Cortex of kidney (tissue), 1 donor: ENCODE results near the gene TFPI.

Experiments used
- DNase-seq: peaks from one replicate; lab custom pipeline; 2025; lab: John Stamatoyannopoulos, UW

TFPI gene

GRCh38 chr2:187466129-187466792 lies 88.0 kb downstream of the TFPI start:
- no peak for DNase-seq

- no peak for DNase-seq
These were observed 91.4 kb downstream of the TFPI start for GRCh38 chr2:187462839-187463238.

GRCh38 chr2:187461294-187462261 lies 92.7 kb downstream of the TFPI start:
- DNase-seq = no peak

DNA sequence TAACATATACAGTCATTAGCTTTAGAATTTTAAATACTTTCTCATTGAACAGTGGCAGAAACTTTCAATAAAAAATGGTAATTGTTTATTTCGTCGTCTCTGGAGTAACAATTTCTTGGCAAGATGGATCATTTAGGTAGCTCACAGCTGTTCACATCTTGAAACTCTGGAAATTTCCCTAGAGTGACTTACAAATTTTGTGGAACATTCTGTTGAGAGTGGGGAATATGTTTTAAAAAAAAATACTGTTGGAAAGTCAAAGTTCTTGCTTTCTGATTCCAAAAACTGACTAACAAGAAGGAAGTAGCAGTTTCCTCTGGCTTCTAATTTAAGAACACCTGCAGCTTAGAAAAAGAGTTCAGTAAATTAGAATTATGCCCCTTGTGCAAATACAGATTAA lies 95.0 kb downstream of the TFPI start:
- no peak for DNase-seq

GRCh38 chr2:187453078-187453641 lies 101.1 kb downstream of the TFPI start:
- DNase-seq = no peak

- DNase-seq = no peak
These were observed 102.7 kb downstream of the TFPI start for GRCh38 chr2:187451510-187451909.

DNA sequence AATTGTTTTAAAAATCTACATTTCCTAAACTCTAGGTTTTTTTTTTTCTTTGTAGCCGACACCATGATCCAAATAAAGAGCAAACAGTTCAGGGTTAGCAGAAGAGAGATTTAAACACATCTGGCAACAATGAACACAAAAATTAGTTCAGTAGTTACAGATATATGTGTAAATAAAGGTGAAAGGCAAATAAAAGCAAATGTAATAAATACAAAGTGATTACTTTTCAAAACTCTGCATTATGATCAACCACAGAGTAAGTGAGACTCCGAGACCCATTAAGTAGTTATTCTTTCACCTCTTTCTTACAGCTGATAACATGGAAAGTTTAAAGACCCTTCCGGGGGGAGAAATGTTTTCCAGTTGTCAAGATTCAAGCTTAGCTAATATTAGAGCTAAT lies 106.9 kb downstream of the TFPI start:
- DNase-seq = no peak

GRCh38 chr2:187446711-187447110 lies 107.5 kb downstream of the TFPI start:
- DNase-seq = no peak

DNA sequence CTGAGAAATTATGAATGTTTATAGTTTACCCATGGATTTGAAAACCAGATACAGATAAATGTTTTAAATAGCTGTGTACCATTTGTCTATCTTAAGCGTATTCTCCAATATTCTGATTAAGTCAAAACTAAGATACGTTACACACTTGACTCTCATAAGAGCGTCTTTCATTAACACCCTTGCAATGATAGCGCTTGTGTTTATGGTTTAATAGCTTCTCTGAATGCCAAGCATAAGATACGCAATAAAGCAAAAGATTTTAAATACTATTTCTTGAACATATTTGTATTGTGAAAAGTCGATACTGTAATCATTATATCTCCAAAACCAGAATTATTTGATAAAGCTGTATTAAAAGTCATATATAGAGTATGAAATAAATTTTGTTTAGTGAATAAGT lies 109.2 kb downstream of the TFPI start:
- no peak for DNase-seq

DNA sequence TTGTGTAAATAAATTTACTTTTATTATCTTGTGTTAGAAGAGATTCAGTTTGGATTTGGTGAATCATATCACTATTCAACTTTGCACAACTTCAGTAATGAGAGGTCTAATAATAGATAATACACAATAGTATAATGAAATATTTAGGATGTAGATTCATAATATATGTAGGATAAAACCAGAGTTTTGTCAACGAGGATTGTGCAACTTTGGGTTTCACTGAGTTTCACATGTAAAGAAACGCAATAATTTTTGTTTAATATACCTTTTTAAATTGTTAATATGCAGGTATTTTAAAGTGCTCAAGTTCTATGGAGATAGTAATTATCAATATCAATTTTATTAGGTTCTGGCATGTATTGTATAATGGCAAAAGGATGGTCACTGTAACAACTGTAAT lies 111.5 kb downstream of the TFPI start:
- no peak for DNase-seq

- no peak for DNase-seq
These were observed 111.9 kb downstream of the TFPI start for GRCh38 chr2:187442378-187442777.

DNA sequence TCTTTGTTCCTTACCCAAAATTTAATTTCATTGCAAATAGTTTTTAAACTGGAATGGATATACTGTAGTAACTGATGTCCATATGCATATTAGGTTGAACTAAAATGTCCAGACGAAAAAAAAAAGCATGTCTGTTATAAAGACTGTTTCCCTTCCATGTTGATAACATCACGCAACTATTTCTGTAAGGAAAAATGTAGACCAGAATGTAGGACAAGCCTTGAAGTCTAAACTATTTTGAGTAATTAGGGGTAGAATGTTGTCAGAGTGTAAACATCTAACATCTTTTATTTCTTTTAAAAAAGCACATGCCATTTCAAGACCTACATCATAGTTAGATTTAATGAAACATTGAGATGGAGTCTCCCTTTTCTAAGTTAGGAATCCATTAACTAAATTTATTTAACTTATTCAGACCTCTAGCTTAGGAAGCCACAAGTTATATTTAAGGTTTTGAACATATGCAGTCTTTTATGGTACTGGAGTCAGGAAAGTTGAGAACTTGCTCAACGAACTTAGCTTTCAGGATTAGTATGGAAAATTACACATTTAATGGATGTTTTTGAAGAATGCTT lies 114.0 kb downstream of the TFPI start:
- no peak for DNase-seq

DNA sequence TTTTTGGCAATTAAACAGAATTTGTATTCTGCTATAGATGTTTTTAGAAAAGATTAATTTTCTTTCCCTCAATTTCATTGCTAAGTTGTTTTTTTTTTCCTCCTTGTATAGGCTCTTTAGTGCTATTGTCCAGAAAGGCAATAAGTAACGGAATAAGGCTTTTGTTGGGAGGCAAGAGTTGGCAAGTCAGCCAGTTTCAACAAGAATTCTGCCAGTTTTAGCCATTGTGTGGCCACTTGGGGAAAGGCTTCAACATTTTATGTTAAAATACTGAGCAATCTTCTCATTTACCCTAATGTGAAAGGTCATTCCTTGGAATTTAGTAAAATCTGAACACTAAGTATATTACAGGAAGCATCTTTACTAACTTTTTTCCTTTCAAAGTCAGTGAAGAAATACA lies 115.8 kb downstream of the TFPI start:
- DNase-seq = no peak

DNA sequence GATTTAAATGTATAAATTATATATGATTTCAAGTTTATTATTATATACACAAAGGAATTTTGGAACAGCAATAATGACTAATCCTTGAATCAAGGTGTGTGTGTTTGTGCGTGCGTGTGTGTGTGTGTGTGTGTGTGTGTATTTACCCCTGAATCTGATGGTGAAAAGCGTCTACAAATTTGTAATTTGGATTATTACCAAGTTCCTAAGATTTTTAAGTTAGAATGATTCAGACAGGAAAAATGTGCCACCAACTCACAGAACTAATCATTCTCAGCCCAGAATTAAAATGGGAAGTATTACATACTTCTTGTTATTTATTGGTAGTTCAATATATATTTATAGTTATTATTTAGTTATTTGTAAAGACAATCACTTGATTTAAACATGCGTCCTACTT lies 118.5 kb downstream of the TFPI start:
- no peak for DNase-seq

GRCh38 chr2:187435078-187435477 lies 119.2 kb downstream of the TFPI start:
- DNase-seq = no peak

DNA sequence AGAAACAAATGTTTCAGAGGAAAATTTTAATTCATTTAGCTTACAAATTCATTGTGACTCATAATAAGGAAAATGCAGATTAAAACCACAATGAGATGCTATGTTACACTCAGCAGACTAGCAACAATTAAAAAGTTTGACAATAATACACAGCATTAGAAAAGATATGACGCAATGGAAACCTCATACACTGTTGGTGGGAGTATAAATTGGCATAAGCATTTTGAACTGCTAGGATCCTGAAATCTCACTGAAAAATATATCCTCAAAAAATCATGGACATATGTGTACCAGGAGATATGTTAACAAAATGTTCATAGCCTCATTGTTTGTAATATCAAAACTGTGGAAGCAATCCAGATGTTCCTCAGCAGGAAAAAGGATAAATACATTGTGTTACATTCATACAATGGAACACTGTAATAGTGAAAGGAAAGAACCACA lies 119.9 kb downstream of the TFPI start:
- DNase-seq = no peak

- DNase-seq = no peak
These were observed 122.3 kb downstream of the TFPI start for GRCh38 chr2:187431911-187432310.

DNA sequence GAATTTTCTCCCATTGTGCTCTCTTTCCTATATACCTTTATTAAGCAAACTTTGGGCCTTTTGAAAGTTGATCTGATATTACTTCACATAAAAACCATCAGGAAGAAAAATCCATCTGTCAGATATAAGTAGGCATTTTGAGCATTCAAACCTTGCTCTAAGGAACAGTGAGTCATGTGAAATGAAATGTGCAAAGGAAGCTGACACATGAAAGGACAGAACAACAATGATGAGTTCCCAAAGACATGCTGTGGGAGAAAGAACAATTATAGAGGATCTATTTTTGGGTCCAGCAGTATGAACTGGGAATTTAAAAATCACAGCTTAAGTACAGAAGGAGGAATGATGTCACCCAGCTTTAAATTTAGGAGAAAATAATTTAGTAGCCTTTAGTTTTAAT lies 124.2 kb downstream of the TFPI start:
- no peak for DNase-seq

GRCh38 chr2:187424146-187424545 lies 130.1 kb downstream of the TFPI start:
- DNase-seq = no peak

DNA sequence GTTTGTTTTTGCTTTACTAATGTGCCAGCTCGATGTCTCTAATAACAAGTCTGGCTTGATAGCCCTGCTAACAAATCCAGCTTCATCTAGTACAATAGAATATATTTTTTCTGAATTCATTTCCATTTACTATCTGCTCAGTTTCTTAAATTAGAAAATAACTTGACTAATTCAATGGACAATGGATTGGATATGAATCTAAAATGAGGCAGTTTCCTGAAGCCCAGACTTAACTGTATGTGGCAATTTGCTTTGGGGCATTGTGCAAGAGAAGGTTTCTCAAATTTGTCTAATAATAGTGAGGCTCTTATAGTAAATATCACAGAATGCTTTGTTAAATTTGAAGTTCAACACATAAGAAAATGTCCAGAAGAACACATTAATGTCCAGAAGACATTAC lies 132.0 kb downstream of the TFPI start:
- no peak for DNase-seq

DNA sequence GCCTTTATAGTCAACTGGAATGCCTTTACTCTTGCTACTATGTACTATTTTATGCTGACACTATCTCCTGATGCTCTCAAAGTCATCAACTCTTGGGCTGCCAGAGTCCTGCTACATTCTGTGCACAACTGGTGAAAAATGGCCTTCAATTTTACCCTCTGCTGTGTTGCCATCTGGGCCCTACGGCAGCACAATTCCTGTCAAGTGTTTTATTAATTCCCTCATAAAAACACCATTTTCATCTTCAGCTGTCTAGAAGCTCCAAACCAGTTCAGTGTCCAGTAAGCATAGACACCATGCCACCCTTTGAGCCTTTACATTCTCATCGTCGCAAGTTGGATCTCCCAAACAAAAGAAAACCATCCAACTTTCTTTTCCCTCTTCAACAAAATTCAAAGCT lies 132.7 kb downstream of the TFPI start:
- DNase-seq = no peak

DNA sequence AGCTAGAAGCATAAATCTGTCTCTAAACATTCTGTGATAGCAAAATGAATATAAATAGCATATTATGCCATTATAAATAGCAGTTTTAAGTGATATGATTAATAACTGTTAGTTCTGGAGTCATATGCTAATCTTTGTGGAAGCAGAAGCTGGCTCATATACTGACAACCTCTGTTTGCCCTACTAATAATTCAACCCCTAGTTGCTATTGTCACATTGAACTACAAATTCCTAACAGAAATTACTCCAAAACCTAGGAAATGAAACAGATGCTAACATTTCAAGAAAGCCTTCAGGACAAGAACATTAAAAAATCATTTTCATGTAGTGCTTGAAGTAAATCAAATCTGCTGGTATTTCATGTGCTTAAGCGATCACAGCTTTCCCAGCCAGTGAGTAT lies 134.4 kb downstream of the TFPI start:
- no peak for DNase-seq

DNA sequence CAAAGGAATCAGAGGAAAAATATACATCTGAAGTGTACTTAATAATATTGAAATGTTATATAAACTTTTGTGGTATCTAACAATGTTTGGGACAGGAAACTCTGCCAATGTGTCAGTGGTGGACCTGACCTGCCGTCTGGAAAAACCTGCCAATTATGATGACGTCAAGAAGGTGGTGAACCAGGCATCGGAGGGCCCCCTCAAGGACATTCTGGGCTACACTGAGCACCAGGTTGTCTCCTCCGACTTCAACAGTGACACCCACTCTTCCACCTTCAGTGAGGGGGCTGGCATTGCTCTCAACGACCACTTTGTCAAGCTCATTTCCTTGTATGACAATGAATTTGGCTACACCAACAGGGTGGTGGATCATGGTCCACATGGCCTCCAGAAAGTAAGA lies 138.8 kb downstream of the TFPI start:
- no peak for DNase-seq
